HG02763 (cell line): ENCODE measurements around the gene TXN2.
"Not testable (repeated sequence)": the region's sequence is repeated elsewhere in the genome, so short reads cannot be mapped to it uniquely, and the experiment has no call there.

ENCODE experiments used
- ATAC-seq: cut with Tn5 transposase; IDR thresholded peaks from one replicate; pipeline ENCODE4 v1.9.1; 2021; ENCODE audit warnings: mild to moderate bottlenecking, moderate library complexity; ENCODE audit not compliant: unreplicated experiment

The TXN2 gene

DNA sequence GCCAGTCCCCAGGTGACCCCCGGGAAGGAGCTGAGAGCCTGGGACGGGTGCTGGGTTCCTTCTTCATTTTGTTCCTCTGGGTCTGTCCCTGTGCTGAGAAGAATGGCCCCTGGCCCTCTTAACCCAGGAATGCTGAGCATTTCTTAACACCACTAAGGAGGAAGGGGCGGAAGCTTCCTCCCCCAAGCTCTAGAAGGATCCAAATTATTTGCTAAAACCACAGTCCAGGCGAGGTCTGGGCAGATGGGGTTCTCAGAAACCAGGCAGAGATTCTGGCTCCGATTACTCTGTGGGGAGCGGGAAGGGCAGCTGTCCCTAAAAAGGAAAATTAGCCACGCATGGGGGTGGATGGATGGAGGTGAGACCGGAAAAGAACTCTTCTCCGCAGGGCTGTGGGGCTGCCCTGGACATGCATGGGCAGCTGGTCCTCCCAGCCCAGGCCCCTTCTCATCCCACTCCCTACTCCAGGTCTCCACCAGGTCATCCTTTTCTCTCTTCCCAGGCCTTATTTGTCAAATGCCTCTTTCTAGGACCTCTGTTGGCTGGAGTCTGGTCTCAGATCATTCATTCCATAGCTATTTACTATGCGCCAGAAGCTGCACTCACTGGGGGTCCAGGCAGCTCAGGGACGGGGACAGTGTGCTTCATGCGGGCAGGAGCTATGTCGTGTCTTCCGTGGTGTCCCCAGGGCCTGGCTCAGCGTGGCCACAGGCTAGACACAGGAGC, 48.7 kb downstream of the TXN2 start:
- no peak for ATAC-seq

DNA sequence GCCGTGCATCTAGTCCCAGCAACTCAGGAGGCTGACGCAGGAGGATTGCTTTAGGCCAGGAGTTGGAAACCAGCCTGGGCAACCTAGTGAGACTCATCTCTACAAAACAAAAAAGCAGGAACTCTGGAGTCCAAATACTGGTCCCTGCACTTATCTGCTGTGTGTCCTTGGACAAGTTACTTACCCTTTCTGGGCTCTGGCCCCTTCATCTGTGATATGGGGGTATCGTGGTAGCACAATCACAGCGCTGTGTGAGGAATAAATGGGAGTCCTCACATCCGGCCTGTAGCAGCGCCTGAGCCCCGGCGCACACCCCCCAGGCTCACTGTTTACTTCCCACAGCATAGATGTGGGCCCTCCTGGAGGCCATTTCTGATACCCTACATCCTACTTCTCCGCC, 49.5 kb downstream of the TXN2 start:
- ATAC-seq: no peak

DNA sequence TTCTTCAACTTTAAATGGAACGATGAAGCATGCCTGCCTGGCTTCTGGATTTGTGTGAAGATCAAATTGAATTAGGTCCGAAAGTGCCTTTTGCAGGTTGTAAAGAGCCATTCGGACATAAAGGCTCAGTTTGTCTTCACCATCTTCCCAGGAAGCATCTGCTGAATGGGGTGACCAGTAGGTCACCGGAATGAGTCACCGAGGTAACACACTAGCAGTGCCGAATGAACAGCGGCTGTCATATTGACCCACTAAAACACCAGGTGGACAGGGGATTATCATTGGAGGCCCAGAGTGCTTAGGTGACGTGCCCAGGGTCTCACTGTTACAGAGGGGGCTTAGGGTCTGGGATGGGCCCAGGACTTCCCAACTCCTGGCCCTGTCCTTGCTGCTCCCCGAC, 50.6 kb downstream of the TXN2 start:
- ATAC-seq: no peak

DNA sequence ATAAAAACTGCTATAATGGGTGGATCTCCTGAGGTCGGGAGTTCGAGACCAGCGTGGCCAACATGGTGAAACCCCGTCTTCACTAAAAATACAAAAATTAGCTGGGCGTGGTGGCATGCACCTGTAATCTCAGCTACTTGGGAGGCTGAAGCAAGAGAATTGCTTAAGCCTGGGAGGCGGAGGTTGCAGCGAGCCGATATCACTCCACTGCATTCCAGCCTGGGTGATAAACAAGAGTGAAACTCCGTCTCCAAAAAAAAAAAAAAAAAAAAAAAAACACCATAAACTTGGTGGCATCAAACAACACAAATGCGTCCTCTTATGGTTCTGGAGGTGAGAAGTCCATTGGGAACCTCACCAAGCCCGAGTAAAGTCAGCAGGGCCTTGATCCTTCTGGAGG, 53.5 kb downstream of the TXN2 start:
- not testable (repeated sequence) for ATAC-seq

DNA sequence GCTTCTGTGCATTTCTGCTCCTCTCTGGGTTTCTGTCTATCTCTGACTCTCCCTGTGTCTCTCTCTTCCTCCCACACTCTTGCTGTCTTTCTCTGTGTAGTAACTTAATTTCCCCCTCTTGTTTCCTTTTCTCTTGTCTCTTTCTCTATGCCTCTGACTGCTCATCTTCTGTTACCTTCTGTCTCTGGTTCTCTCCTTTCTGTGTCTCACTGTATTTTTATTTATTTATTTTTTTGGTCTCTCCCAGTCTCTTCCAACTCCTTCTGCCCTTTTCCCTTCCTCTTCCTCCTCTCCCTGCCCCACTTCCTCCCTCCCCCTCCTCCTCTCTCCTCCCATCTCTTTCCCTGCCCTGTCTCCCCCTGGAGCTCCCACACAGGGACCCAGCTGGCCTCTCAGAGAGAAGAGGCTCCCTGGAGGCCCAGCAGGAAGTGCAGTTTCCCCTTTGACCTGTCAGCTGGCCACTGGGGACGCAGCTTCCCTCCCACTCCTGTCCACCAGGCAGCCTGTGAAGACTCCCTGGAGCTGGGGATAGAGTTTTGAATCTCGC, 55.4 kb downstream of the TXN2 start:
- ATAC-seq: no peak

DNA sequence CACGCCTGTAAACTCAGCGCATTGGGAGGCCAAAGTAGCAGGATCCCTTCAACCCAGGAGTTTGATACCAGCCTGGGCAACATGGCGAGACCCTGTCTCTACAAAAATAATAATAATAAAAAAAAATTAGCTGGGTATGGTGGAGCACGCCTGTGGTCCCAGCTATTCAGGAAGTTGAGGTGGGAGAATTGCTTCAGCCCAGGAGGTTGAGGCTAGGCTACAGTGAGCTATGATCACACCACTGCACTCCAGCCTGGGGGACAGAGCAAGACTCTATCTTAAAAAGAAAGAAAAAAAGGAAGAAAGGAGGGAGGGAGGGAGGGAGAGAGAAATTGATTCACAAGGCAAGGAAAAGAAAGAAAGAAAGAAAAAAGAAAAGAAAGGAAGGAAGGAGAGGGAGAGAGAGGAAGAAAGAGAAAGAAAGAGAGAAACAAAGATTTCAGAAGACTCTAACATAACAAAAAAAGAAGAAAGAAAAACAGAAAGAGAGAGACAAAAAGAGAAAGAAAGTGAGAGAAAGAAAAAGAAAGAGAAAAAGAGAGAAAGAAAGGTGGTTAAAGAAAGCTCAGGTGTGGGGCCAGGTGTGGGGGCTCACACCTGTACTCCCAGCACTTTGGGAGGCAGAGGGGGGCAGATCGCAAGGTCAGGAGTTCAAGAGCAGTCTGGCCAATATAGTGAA, 56.4 kb downstream of the TXN2 start:
- ATAC-seq: no peak

DNA sequence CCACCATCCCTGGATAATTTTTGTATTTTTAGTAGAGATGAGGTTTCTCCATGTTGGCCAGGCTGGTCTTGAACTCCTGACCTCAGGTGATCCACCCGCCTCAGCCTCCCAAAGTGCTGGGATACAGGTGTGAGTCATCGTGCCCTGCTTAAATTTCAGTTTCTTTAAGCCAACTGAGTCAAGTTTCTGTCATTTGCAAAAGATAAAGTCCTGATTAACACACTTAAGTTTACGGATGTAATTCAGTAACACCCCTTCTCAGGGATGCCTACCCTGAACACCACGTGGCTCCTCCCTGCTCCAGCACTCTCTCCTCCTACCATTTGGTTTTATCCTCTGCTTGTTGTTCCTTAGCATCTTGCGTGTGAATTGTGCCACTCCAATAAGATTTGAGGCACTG, 57.0 kb downstream of the TXN2 start:
- not testable (repeated sequence) for ATAC-seq

DNA sequence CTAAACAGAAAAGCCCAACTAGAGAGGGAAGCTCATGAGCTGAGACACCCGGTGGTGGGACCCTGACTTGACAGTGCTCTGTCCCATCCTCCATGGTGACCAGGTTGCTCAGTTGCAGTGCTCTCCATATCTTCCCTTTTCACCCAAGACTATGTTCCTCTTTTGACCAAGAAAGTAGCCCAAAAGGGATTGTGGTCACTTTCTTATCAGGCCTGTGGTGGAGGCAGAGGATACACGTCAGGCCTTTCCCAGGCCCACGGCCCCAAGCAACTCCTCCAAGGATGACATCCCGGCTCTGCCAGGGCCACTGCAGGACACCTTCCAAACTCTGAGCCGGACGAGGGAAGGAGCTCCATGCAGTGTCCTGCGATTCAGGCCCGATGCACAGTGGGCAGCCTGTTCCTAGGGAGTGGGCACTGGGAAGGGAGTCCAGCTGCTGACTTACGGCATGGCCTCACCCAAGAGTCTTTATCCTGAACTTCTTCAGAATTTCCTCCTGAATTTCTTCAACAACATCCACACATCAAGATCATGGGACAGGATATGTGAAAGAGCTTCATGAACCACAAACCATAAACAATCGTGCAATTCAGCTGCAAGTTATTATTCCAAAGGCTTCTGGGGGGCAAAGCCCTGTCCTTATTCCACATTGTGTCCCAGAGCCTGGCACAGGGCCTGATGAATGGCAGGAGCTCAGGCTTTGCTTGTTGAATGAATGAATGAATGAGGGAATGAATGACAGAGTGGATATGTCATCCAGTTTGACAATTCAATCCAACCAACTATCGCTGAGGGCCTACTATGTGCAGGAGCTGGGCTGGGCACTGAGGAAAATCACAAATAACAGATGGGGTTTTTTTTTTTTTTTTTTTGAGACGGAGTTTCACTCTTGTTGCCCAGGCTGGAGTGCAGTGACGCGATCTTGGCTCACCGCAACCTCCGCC, 57.7 kb downstream of the TXN2 start:
- ATAC-seq: no peak

DNA sequence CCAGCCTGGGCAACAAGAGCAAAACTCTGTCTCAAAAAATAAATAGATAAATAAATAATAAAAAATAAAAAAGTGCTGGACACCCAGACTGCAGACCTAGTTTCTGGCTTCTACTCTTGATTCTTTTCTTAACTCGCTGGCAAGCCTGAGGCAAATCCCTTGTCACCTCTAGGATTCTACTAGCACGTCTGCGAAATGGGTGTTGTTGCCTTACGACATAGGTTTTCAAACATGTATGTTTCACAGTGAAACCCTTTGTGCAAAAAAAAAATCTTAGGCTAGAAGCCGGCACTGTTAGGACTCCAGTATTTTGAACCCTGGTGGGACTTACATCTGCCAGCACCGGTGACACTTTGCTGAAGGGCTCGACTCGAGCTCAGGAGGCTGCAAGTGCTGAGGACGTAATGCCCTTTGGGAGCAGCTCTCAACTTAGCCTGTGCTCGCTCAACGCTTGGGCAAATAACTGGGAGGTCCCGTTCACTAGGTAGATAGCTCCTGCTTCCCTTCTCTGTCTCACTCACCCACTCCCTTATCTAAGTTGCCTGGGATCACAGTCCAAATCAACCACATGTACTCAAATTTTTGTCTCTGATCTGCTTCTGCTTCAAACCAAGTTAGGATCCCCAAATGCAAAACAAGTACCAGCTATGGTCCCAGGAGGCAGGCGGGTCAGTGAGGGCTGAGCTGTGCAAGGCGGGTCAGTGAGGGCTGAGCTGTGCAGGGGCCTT, 59.0 kb downstream of the TXN2 start:
- ATAC-seq: no peak

DNA sequence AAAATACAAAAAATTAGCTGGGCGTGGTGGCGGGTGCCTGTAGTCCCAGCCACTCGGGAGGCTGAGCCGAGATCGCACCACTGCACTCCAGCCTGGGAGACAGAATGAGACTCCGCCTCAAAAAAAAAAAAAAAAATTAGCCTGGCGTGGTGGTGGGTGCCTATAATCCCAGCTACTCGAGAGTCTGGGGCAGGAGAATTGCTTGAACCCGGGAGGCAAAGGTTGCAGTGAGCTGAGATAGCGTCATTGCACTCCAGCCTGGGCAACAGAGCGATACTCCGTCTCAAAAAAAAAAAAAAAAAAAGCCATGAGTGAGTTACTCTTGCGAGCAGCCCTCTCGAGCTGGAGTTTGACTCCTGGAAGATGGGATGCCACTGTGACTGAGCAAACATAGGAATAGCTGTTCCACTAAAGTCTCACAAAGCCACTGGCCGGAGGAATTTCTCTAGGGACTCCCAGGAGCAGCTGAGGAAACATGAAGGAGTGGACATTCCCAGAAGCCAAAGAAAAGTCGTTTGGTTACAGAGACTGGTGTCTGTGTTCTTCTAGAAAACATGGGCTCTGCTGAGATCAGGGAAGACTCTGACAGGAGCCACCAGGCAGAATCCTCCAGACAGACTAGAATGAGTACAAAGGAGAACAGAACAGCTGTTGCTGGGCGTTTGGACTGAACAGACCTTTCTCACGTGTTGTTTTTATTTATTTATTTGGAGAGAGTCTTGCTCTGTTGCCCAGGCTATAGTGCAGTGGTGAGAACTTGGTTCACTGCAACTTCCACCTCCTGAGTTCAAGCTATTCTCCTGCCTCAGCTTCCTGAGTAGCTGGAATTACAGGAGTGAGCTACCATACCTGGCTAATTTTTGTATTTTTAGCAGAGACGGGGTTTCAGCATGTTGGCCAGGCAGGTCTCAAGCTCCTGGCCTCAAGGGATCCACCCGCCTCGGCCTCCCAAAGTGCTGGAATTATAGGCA, 61.2 kb downstream of the TXN2 start:
- no peak for ATAC-seq

DNA sequence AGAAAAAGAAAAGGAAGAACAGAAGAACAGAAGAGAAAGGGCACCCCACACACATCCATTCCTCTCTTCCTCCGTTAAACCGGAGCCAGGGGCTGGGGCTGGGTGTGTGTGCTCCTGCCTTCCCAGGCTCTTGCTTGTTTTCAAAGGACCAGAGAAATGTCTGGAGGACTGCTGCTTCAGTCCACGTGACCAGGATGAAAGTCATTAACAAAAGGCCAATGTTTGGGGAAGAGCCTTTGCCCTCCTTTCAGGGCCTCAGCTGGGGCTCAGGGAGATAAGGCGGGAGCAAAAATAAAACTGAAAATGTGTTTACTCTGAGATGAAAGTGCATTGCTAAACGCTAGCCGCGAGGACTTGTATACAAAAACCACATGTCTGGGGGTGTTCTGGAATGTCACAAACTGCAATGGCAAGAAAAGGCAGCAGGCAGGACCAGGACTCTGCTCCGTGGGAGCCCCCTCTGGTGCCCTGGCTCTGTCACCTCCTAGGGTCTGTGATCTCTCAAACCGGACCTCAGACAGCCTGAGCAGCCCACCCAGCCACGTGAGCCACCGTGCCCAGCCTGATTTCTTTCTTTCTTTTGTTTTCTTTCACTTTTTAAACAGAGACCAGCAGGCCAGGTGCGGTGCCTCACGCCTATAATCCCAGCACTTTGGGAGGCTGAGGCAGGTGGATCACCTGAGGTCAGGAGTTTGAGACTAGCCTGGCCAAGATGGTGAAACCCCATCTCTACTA, 62.1 kb downstream of the TXN2 start:
- ATAC-seq: no peak

DNA sequence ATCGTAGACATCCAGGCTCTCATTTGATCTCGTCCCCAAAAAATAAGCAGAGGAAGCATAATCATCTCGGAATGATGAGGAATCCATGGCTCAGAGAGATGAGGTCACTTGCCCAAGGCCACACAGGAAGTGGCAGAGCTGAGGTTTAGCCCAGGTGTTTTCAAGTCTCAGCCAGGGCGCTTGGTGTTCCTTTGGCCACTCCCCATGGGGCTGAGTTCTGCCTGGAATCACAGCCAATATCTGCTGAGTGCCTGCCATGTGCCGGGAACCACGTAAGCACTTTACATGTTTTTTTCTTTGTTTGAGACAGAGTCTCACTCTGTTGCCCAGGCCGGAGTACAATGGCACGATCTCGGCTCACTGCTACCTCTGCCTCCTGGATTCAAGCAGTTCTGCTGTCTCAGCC, 64.2 kb downstream of the TXN2 start:
- ATAC-seq: no peak
